Activated naive CD4-positive, alpha-beta T cell (primary cell): Measurements from ENCODE around the gene GREB1.

Experiments used
- DNase-seq, 4 experiments: peaks; one replicate each; lab custom pipeline; 2025; lab: John Stamatoyannopoulos, UW

Gene GREB1

GRCh38 chr2:11562011-11562410 is 28.2 kb downstream of the GREB1 start:
- DNase-seq, result no peak

GRCh38 chr2:11562476-11562875 is 28.6 kb downstream of the GREB1 start:
- no peak for DNase-seq

GRCh38 chr2:11563784-11564666 is 30.2 kb downstream of the GREB1 start:
- DNase-seq, result no peak

GRCh38 chr2:11564816-11565567 is 31.1 kb downstream of the GREB1 start:
- no peak for DNase-seq

GRCh38 chr2:11566383-11566782 is 32.5 kb downstream of the GREB1 start:
- no peak for DNase-seq

GRCh38 chr2:11567631-11568031 is 33.8 kb downstream of the GREB1 start:
- DNase-seq, result no peak

GRCh38 chr2:11568436-11568835 is 34.6 kb downstream of the GREB1 start:
- no peak for DNase-seq

- DNase-seq, result no peak
These were observed 35.8 kb downstream of the GREB1 start for GRCh38 chr2:11569636-11570035.

GRCh38 chr2:11571170-11571569 is 37.3 kb downstream of the GREB1 start:
- DNase-seq, result no peak

GRCh38 chr2:11572996-11573395 is 39.2 kb downstream of the GREB1 start:
- no peak for DNase-seq

GRCh38 chr2:11573418-11574175 is 39.8 kb downstream of the GREB1 start:
- DNase-seq, result no peak

- DNase-seq, result no peak
These were observed 40.6 kb downstream of the GREB1 start for GRCh38 chr2:11574176-11575046.

- DNase-seq, result no peak
These were observed 42.6 kb downstream of the GREB1 start for GRCh38 chr2:11576398-11576797.

GRCh38 chr2:11577101-11577883 is 43.4 kb downstream of the GREB1 start:
- DNase-seq, result no peak

GRCh38 chr2:11578081-11578948 is 44.5 kb downstream of the GREB1 start:
- no peak for DNase-seq

GRCh38 chr2:11578986-11579774 is 45.3 kb downstream of the GREB1 start:
- DNase-seq, result no peak

- DNase-seq, result no peak
These were observed 46.2 kb downstream of the GREB1 start for GRCh38 chr2:11579867-11580659.

- no peak for DNase-seq
These were observed 46.9 kb downstream of the GREB1 start for GRCh38 chr2:11580697-11581096.
